Measurements from ENCODE around the gene DLEC1.
"Not testable (repeated sequence)": the region's sequence is repeated elsewhere in the genome, so short reads cannot be mapped to it uniquely, and the experiment has no call there.

The DLEC1 gene

GRCh38 chr3:38083871-38084333, 44.9 kb downstream of the DLEC1 start:
- no peak overlapping the region for H3K4me3 ChIP-seq (ENCODE audit: low read depth, low read length)

GRCh38 chr3:38084334-38085310, 45.6 kb downstream of the DLEC1 start:
- no peak overlapping the region for H3K4me3 ChIP-seq (ENCODE audit: low read depth, low read length)

DNA sequence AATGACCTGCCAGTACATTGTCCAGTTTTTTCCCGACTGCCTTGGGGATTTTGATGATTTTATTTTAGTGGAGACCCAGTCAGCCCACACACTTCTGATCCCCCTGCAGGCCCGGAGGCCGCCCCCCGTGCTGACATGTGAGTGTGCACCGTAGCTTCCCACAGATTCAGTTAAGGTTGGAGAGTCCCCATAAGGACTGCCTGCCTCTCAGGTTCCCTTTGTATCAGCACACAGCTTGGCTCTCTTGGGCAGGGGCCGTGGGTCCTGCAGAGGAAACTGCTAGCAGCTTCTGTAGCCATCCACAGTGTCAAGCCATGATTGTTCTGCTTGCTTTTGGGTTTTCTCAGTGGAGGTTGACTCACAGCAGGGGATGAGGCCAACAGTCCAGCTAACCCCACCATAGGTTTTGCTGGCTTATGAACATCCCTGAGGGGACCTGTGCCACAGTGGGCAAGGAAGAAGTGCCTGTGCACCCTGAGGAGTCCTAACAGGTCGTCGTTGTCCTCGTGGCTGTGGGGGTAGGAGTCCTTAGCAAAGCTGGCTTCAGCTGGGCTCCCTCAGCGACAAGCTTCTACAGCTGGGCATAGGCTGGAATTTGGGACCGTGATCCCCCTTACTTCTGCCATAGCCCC, 46.4 kb downstream of the DLEC1 start:
- H3K4me3 ChIP-seq (ENCODE audit: low read depth, low read length): no peak overlapping the region

DNA sequence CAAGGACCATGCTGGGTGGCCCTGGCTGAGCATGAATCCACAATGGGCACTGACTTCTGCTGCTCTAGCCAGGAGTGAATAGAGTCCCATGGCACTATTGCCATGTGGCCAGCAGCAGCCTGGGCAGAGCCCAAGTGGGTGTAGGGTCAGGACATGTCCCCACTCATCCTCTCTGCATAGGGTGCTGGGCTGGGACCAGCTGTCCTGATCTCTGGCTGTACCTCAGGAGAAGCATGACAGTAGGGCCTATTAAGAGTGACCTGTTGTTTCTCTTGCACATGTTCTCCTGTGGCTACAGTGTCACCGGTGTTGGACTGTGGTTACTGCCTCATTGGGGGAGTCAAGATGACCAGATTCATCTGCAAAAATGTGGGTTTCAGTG, 46.9 kb downstream of the DLEC1 start:
- no peak overlapping the region for H3K4me3 ChIP-seq (ENCODE audit: low read depth, low read length)

DNA sequence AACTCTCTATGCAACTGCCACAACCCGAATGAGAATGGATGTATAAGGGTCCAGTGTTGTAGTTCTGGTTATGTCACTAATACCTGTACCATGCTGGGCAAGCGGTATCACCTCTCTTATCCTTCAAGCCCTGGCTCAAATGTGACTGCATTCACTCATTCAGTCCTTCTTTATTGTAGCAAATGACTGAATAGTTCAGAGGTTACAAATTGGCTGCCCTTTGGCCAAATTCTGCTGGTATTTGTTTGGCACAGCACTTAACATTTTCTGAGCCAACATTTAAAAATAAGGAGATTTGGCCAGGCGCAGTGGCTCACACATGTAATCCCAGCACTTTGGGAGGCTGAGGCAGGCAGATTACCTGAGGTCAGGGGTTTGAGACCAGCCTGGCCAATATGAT, 47.5 kb downstream of the DLEC1 start:
- H3K4me3 ChIP-seq (ENCODE audit: low read depth, low read length): no peak overlapping the region

DNA sequence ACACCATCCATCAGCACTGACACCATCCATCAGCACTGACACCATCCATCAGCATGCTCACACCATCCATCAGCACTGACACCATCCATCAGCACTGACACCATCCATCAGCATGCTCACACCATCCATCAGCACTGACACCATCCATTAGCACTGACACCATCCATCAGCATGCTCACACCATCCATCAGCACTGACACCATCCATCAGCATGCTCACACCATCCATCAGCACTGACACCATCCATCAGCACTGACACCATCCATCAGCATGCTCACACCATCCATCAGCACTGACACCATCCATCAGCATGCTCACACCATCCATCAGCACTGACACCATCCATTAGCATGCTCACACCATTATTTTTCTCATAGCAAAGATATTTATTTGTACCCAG, 48.3 kb downstream of the DLEC1 start:
- H3K4me3 ChIP-seq (ENCODE audit: low read depth, low read length): not testable (repeated sequence)

DNA sequence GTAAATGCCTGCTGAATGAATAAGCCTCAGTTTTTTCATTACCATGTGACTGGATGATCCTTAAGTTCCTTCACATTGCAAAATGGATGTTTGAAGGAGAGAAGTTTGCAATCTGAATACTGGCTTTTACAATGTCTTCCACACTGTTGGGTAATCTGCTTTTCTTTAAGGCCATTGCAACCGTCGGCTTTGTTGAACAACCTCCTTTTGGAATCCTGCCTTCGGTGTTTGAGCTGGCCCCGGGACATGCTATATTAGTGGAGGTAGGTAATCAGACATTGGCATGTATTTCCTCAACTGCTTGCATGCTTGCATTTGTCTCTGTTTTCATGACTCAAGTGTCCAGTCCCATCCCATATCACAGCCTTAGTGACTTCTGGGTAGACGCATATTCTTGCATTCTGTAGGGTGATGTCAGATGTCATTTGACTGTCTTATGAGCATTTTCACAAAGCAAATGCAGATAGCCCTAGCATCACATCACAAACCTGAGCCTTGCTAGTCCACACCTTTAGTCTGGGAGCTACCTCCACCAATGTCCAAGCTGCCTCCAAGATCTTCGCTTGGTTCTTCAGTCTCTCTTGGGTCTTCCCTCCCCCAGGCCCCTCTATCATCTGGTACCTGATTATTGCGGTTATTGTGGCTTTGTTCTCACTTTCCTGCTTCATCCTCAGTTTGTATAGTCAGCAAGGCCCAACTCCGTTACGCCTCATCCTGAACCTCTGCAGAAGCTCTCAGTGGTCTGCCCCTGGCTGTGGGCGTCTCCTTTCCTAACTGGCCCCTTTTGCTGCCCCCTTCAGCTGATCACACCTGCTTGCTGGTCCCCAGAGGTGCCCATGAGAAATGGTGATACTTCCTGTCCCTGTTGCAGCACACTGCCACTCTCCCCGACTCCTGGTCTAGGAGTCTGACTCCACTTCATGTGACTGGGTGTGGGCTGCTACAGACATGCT, 49.4 kb downstream of the DLEC1 start:
- no peak overlapping the region for H3K4me3 ChIP-seq (ENCODE audit: low read depth, low read length)

- no peak overlapping the region for H3K4me3 ChIP-seq (ENCODE audit: low read depth, low read length)
Observed at GRCh38 chr3:38089163-38089562, 50.2 kb downstream of the DLEC1 start.

GRCh38 chr3:38090453-38090852, 51.4 kb downstream of the DLEC1 start:
- H3K4me3 ChIP-seq (ENCODE audit: low read depth, low read length): no peak overlapping the region

DNA sequence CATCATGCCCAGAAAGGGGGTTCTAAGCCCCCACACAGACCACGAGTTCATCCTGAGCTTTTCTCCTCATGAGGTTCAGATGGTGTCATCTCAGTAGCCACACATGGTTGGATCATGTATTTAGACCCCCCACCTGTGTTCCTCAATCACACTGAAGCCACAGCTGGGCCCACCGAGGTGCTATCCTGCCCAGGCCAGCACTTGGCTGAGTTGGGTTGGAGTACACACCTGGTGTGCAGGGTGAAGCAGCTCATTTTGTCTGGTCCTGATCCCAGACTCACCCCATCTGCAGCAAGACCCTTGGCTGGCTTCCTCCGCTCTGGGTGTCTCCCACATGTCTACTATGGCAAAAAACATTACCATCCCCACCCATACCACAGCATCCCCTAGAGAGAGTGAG, 56.0 kb downstream of the DLEC1 start:
- no peak overlapping the region for H3K4me3 ChIP-seq (ENCODE audit: low read depth, low read length)

DNA sequence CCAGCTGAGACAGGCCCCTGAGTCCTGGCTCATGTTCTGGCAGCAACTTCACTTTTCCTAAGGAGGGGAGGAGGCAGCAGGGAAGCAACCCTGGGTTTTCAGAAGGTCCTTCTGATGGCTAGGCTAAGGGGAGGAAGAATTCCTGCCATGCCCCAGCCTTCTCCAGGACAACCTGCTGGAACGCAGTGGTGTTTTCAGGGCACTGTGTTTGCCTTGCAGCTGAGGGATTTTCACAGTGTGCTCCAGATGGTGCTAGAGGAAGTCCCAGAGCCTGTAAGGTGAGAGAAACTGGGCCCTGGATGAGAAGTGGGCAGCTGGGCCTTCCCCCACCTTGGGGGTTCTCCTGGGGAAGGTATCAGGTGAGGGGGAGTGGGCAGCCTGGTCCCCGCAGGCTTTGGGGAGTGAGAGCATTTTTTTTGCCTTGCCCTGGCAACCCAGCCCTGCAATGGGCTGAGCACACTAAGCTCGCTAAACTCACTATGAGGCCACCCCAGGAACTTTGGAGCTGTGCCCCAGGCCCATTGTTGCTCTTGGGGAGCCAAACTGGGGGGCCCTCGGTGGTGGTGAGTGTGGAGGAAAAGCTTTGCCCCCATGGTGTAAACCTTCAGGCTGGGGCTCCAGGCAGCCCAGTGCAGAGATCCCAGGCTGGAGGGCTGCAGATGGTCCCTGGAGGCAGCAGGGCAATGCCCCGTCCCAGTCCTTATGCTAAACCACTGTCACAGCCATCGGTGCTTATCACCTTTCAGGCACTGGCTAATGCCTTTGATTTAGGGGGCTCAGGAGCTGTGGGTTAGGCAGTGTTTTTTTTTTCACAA, 56.9 kb downstream of the DLEC1 start:
- no peak overlapping the region for H3K4me3 ChIP-seq (ENCODE audit: low read depth, low read length)

- H3K4me3 ChIP-seq (ENCODE audit: low read depth, low read length): no peak overlapping the region
Observed at GRCh38 chr3:38097446-38098375, 58.7 kb downstream of the DLEC1 start.

- H3K4me3 ChIP-seq (ENCODE audit: low read depth, low read length): no peak overlapping the region
Observed at GRCh38 chr3:38098376-38098723, 59.3 kb downstream of the DLEC1 start.

DNA sequence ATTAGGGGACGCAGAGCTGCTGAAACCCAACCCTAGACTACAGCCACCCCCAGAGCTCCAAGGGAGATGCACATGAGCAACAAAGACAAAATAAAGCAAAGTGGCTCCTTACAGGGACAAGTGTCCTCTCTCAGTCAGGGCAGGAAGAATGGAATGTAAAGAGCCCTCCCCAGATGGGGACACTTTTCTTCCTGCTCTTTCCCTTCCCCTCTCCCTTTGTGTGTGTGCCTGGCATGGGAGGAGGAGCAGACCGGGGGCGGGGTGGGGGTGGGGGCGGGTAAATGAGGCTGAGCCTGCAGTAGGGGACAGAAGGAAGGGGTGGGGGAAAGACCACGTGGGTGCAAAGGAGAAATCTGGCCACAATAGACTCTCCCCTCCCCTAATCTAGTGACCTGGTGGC, 60.5 kb downstream of the DLEC1 start:
- H3K4me3 ChIP-seq (ENCODE audit: low read depth, low read length): no peak overlapping the region

DNA sequence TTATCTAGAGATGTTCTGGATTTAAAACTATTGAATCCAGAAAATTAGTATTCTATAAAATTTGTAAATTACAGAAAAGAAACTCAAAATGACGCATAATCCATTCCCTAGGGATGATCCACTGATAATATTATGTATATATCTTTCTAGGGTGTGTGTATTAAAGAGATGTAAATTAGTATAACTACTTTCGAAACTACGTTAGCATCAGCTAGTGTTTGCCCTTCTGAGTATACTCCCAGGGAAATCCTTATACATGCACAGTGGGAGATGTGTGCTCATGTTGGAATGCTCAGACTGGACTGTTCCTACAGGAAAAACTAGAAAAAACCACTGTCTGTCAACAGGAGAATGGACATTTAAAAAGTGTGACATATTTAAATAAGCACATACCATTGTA, 61.5 kb downstream of the DLEC1 start:
- H3K4me3 ChIP-seq (ENCODE audit: low read depth, low read length): no peak overlapping the region

GRCh38 chr3:38101811-38102443, 62.9 kb downstream of the DLEC1 start:
- no peak overlapping the region for H3K4me3 ChIP-seq (ENCODE audit: low read depth, low read length)

DNA sequence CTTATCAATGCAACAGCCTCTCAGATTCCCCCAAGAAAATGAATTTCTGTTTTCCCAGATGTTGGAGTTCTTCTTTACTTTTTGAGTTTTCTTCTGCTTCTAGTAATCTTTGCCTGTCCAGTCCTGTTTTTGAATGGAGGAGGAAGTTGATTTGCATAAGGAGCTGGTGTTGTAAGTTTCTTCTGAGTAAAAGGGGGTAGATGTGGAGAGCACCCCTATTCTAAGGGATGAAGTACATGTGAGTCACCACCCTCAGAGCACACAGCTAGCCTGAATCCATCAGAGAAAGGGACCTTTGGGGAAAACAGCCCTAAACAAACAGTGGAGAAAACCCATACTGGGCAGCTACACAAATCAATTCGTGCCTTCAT, 63.4 kb downstream of the DLEC1 start:
- H3K4me3 ChIP-seq (ENCODE audit: low read depth, low read length): no peak overlapping the region

- H3K4me3 ChIP-seq (ENCODE audit: low read depth, low read length): no peak overlapping the region
Observed at GRCh38 chr3:38105525-38105924, 66.5 kb downstream of the DLEC1 start.
